HCT116 (cell line): ENCODE data around the gene SECTM1. TPM values are rescaled to one million over a fixed set of nuclear protein-coding genes. Genes with fewer than 3 reads are reported as not detected.
A peak's percentile ranks its signal among the peaks of the same experiment; 100 is the strongest.

Source experiments
- ATAC-seq: fragments of 200-7000 bp; cut with Tn5 transposase; 2 replicates; pipeline ENCODE4 v1.9.1; 2020; ENCODE audit warnings: mild to moderate bottlenecking, moderate library complexity
- BruUV-seq: library from RNA; stranded (reverse); fragments of 400-500 nt; replicated peaks from 2 replicates; lab custom pipeline; 2021; lab: Mats Ljungman, UMichigan
- CTCF ChIA-PET: fragments of 300-600 bp; sonication (Branson Sonifier 250); formaldehyde crosslinking; loops from one replicate; lab custom pipeline; 2021; ENCODE audit warnings: antibody characterized with exemption; lab: Charles Lee
- POLR2A ChIA-PET: fragments of 300-600, 350-600 bp; sonication (Branson Sonifier 250); formaldehyde crosslinking; loops from one replicate; lab custom pipeline; 2021; ENCODE audit warnings: antibody characterized with exemption; lab: Charles Lee
- RAD21 ChIA-PET, 2 experiments: fragments of 300-600 bp; sonication (Branson Sonifier 250); formaldehyde crosslinking; loops; one replicate each; lab custom pipeline; 2023; ENCODE audit warnings: low total read pairs in 2 of 2; ENCODE audit not compliant: uncharacterized antibody in 2 of 2, unreplicated experiment in 2 of 2, low non-redundant PET in 1 of 2; lab: Charles Lee
- DNase-seq: peaks from one replicate; pipeline ENCODE4 v3.0.0-alpha.2; 2010; ENCODE audit warnings: low read depth, low spot score
- H2AFZ ChIP-seq: fragments of 200-600 bp; shearing (Covaris generic), sonication (generic); 2 replicates; pipeline ENCODE4 v1.6.1; 2017; ENCODE audit warnings: low read depth, mixed run types, mixed read lengths, antibody characterized with exemption, low read length; ENCODE audit not compliant: poor library complexity, severe bottlenecking
- H3K27ac ChIP-seq: 2 replicates; pipeline ENCODE4 v1.5.1; 2012; ENCODE audit warnings: low read depth, low read length
- H3K27me3 ChIP-seq: fragments of 200-600 bp; sonication (generic); 2 replicates; pipeline ENCODE4 v1.6.1; 2016; ENCODE audit warnings: mixed run types, low read length, mixed read lengths; ENCODE audit not compliant: insufficient read depth
- H3K36me3 ChIP-seq, 2 experiments: fragments of 200-500 bp in 1 of 2; fragments of 200-600 bp in 1 of 2; sonication (Bioruptor generic) in 1 of 2; sonication (generic) in 1 of 2; 2 replicates each; pipeline versions ENCODE4 v1.5.1 to v1.6.1; 2014 to 2016; ENCODE audit warnings: low read length in 2 of 2, inconsistent platforms in 1 of 2, mixed read lengths in 1 of 2, mixed run types in 1 of 2; ENCODE audit not compliant: insufficient read depth in 2 of 2, control insufficient read depth in 1 of 2
- H3K4me1 ChIP-seq, 2 experiments: fragments of 200-600 bp in 1 of 2; sonication (generic) in 1 of 2; 2 replicates each; pipeline versions ENCODE4 v1.5.1 to v1.6.1; 2012 to 2017; ENCODE audit warnings: low read length in 2 of 2, inconsistent platforms in 1 of 2, mild to moderate bottlenecking in 1 of 2, mixed read lengths in 1 of 2, mixed run types in 1 of 2, moderate library complexity in 1 of 2; ENCODE audit not compliant: insufficient read depth in 2 of 2, control insufficient read depth in 1 of 2
- H3K4me2 ChIP-seq: fragments of 200-600 bp; sonication (generic); 2 replicates; pipeline ENCODE4 v1.6.1; 2017; ENCODE audit warnings: mixed run types, low read length, mixed read lengths
- H3K4me3 ChIP-seq, 2 experiments: fragments of 200-600 bp in 1 of 2; sonication (generic) in 1 of 2; replicated peaks in 1 of 2; 2 replicates each; pipeline ENCODE4 v1.5.1; 2011 to 2016; ENCODE audit warnings: low read length in 2 of 2, control low read depth in 1 of 2, low read depth in 1 of 2, mild to moderate bottlenecking in 1 of 2, mixed read lengths in 1 of 2, mixed run types in 1 of 2
- H3K79me2 ChIP-seq: fragments of 200-600 bp; sonication (generic); 2 replicates; pipeline ENCODE4 v1.6.1; 2017; ENCODE audit warnings: mild to moderate bottlenecking, mixed run types, low read length, moderate library complexity, mixed read lengths; ENCODE audit not compliant: insufficient read depth
- H3K9ac ChIP-seq: fragments of 200-600 bp; sonication (generic); 2 replicates; pipeline ENCODE4 v1.6.1; 2016; ENCODE audit warnings: low read length, mixed read lengths
- H3K9me2 ChIP-seq: fragments of 200-600 bp; sonication (generic), shearing (Covaris generic); 2 replicates; pipeline ENCODE4 v1.6.1; 2017; ENCODE audit warnings: mixed run types, mild to moderate bottlenecking, moderate library complexity; ENCODE audit not compliant: insufficient read depth
- H3K9me3 ChIP-seq, 2 experiments: fragments of 200-500 bp in 1 of 2; fragments of 200-600 bp in 1 of 2; sonication (Bioruptor generic) in 1 of 2; sonication (generic) in 1 of 2; 2 replicates each; pipeline ENCODE4 v1.6.1; 2014 to 2017; ENCODE audit warnings: low read length in 2 of 2, mixed read lengths in 2 of 2, inconsistent platforms in 1 of 2, low read depth in 1 of 2, mild to moderate bottlenecking in 1 of 2, mixed run types in 1 of 2, moderate library complexity in 1 of 2; ENCODE audit not compliant: control insufficient read depth in 1 of 2, insufficient read depth in 1 of 2
- H4K20me1 ChIP-seq: fragments of 200-600 bp; sonication (generic), shearing (Covaris generic); 2 replicates; pipeline ENCODE4 v1.6.1; 2017; ENCODE audit warnings: mixed run types, mild to moderate bottlenecking, moderate library complexity; ENCODE audit not compliant: insufficient read depth
- CEBPB ChIP-seq: IDR thresholded peaks from 2 replicates; pipeline ENCODE4 v1.6.1; 2012; ENCODE audit warnings: low read depth
- CTCF ChIP-seq, 3 experiments: fragments of 200-600 bp in 1 of 3; sonication (generic) in 1 of 3; IDR thresholded peaks in 2 of 3; conservative IDR thresholded peaks in 1 of 3; 2 replicates each; pipeline ENCODE4 v1.5.1; 2012 to 2017; ENCODE audit warnings: low read depth in 2 of 3, low read length in 2 of 3, antibody characterized with exemption in 1 of 3, borderline replicate concordance in 1 of 3, control low read depth in 1 of 3, mild to moderate bottlenecking in 1 of 3, mixed read lengths in 1 of 3, mixed run types in 1 of 3, moderate library complexity in 1 of 3; ENCODE audit not compliant: insufficient read depth in 1 of 3
- MAX ChIP-seq: IDR thresholded peaks from 2 replicates; pipeline ENCODE4 v1.6.1; 2012
- RAD21 ChIP-seq: IDR thresholded peaks from 2 replicates; pipeline ENCODE4 v1.6.1; 2012; ENCODE audit warnings: low read depth, mild to moderate bottlenecking
- TCF7L2 ChIP-seq: IDR thresholded peaks from 2 replicates; pipeline ENCODE4 v1.7.0; 2011; ENCODE audit warnings: borderline replicate concordance, inconsistent platforms; ENCODE audit not compliant: insufficient read depth, insufficient read length; ENCODE audit errors: extremely low read depth
- intact Hi-C: fragments of 100-400 bp; cut with micrococcal nuclease; formaldehyde crosslinking; loops from 2 replicates; pipeline ENCODE4 v1.10.0; 2022
- total RNA-seq: library from RNA; stranded (reverse); gene quantifications from one replicate; pipeline ENCODE4 v1.2.1, GENCODE V29; 2021; ENCODE audit not compliant: unreplicated experiment

Gene SECTM1
- total RNA-seq, 1 experiment from 2014 or later, result 6.8 TPM

- ChIA-PET POLR2A (no interaction called here), CTCF (interaction anchor here (1.0 kb wide), 1 partner anchor 12 kb away, joined by 3 read pairs; the partner anchor contains the start of gene SECTM1), RAD21 (no interaction called here)
- Histone ChIP-seq H3K4me1 (peaks cover 0 to 15% of the 10 kb centered on the region in 2 experiments; a peak in 2 of 4 replicates), H3K27ac (no peak overlapping the region), H3K9me2 (no peaks in the 10 kb centered on the region), H3K36me3 (no peaks in the 10 kb centered on the region), H3K27me3 (no peaks in the 10 kb centered on the region), H3K9me3 (peaks cover 0 to 21% of the 10 kb centered on the region in 2 experiments; a peak in 1 of 4 replicates), H3K9ac (no peak overlapping the region), H3K4me3 (no peak overlapping the region), H3K79me2 (no peaks in the 10 kb centered on the region), H4K20me1 (no peaks in the 10 kb centered on the region), H3K4me2 (no peak overlapping the region), H2AFZ (no peak overlapping the region)
- TF ChIP-seq CEBPB (no peak), TCF7L2 (peak; percentile 80), CTCF (IDR thresholded peaks at IDR 0.05 in 2 of 3, conservative IDR thresholded peaks at IDR 0.05 in 1 of 3; ENCODE audit: borderline replicate concordance in 1 of 3, insufficient read depth in 1 of 3, low read depth in 2 of 3, low read length in 2 of 3) (peak in 2 of 3 experiments; percentile 94 to 97), MAX (no peak), RAD21 (peak; percentile 94)
- peak; percentile 80 for ATAC-seq
- DNase-seq, result no peak
- intact Hi-C loops, result loop anchor here (1.0 kb wide), 1 partner anchor 77 kb away; no protein-coding TSS in a partner anchor
- no TSS peak for BruUV-seq
Measured at GRCh38 chr17:82320956-82321927, 12.3 kb downstream of the SECTM1 start.
